H1 (cell line): ENCODE measurements around the gene PRMT1. TPM values are rescaled to one million over a fixed set of nuclear protein-coding genes. Genes with fewer than 3 reads are reported as not detected.

Source experiments
- CTCF ChIA-PET: fragments of 300-600 bp; sonication (Branson Sonifier 250); formaldehyde crosslinking; loops from one replicate; lab custom pipeline; 2021; ENCODE audit not compliant: partially characterized antibody; lab: Charles Lee
- POLR2A ChIA-PET: fragments of 300-600 bp; sonication (Branson Sonifier 250); formaldehyde crosslinking; loops from one replicate; lab custom pipeline; 2021; ENCODE audit warnings: inconsistent platforms; ENCODE audit not compliant: partially characterized antibody; lab: Charles Lee
- DNase-seq, 2 experiments: peaks; one replicate each; pipeline versions ENCODE4 v3.0.0 to v3.0.0-alpha.2; 2010 to 2022; ENCODE audit warnings: low spot score in 2 of 2, low read depth in 1 of 2, mixed read lengths in 1 of 2
- FAIRE-seq: peaks from 2 replicates; lab custom pipeline; 2011; peaks lifted over from hg19 to GRCh38; lab: Jason Lieb, UNC
- H2AFZ ChIP-seq: 2 replicates; pipeline ENCODE4 v1.8.1; 2012; ENCODE audit warnings: low read length, inconsistent platforms
- H2AK5ac ChIP-seq: 2 replicates; pipeline ENCODE4 v1.6.1; 2013; ENCODE audit warnings: low read depth, low read length
- H2BK120ac ChIP-seq: replicated peaks from 2 replicates; pipeline ENCODE3; 2013; ENCODE audit warnings: low read depth, low read length, inconsistent platforms
- H2BK12ac ChIP-seq: 2 replicates; pipeline ENCODE4 v1.6.1; 2013; ENCODE audit warnings: low read depth, low read length
- H2BK15ac ChIP-seq: 2 replicates; pipeline ENCODE4 v1.6.1; 2013; ENCODE audit warnings: low read length
- H2BK20ac ChIP-seq: 2 replicates; pipeline ENCODE4 v1.6.1; 2013; ENCODE audit warnings: low read length
- H2BK5ac ChIP-seq: 2 replicates; pipeline ENCODE4 v1.6.1; 2013; ENCODE audit warnings: low read depth, low read length
- H3K14ac ChIP-seq: 2 replicates; pipeline ENCODE4 v1.6.1; 2013; ENCODE audit warnings: inconsistent platforms; ENCODE audit not compliant: insufficient read length
- H3K18ac ChIP-seq: 2 replicates; pipeline ENCODE4 v1.6.1; 2013; ENCODE audit warnings: low read length; ENCODE audit errors: extremely low read depth
- H3K23ac ChIP-seq: 2 replicates; pipeline ENCODE4 v1.6.1; 2013; ENCODE audit warnings: inconsistent platforms; ENCODE audit not compliant: insufficient read length
- H3K23me2 ChIP-seq: 2 replicates; pipeline ENCODE4 v1.6.1; 2013; ENCODE audit warnings: low read depth, low read length
- H3K27ac ChIP-seq: 2 replicates; pipeline ENCODE4 v1.6.1; 2011; ENCODE audit warnings: low read depth, low read length, inconsistent platforms
- H3K27me3 ChIP-seq, 4 experiments: replicated peaks in 1 of 4; 1 replicate in 1 of 4; 2 replicates in 3 of 4; pipeline versions ENCODE4 v1.6.1 to v1.8.1; 2011 to 2013; ENCODE audit warnings: low read length in 3 of 4, mild to moderate bottlenecking in 3 of 4, inconsistent platforms in 2 of 4, mixed read lengths in 2 of 4, moderate library complexity in 1 of 4; ENCODE audit not compliant: control insufficient read depth in 3 of 4, insufficient read depth in 3 of 4; ENCODE audit errors: extremely low read depth in 1 of 4
- H3K36me3 ChIP-seq, 4 experiments: 2 replicates each; pipeline versions ENCODE4 v1.6.1 to v1.8.1; 2011 to 2013; ENCODE audit warnings: mild to moderate bottlenecking in 4 of 4, low read length in 3 of 4, moderate library complexity in 2 of 4, control low read depth in 1 of 4, inconsistent platforms in 1 of 4; ENCODE audit not compliant: insufficient read depth in 4 of 4, control insufficient read depth in 2 of 4
- H3K4ac ChIP-seq: replicated peaks from 2 replicates; pipeline ENCODE3; 2013; ENCODE audit warnings: low read length, low read depth, mixed read lengths, inconsistent platforms; ENCODE audit not compliant: insufficient read length
- H3K4me1 ChIP-seq, 4 experiments: replicated peaks in 1 of 4; 1 replicate in 1 of 4; 2 replicates in 3 of 4; pipeline versions ENCODE4 v1.6.1 to v1.8.1; 2011 to 2013; ENCODE audit warnings: low read length in 3 of 4, inconsistent platforms in 2 of 4, mixed read lengths in 1 of 4; ENCODE audit not compliant: insufficient read depth in 4 of 4, control insufficient read depth in 3 of 4
- H3K4me2 ChIP-seq, 2 experiments: 2 replicates each; pipeline versions ENCODE4 v1.6.1 to v1.8.1; 2011 to 2013; ENCODE audit warnings: low read depth in 2 of 2, low read length in 2 of 2, control low read depth in 1 of 2, inconsistent platforms in 1 of 2, mild to moderate bottlenecking in 1 of 2; ENCODE audit not compliant: insufficient read depth in 1 of 2
- H3K4me3 ChIP-seq, 4 experiments: fragments of 200-600, 300-600 bp in 1 of 4; sonication (generic), shearing (Covaris generic), sonication (Bioruptor Twin) in 1 of 4; 2 replicates each; pipeline versions ENCODE4 v1.5.1 to v1.8.1; 2011 to 2016; ENCODE audit warnings: low read length in 4 of 4, low read depth in 3 of 4, control low read depth in 2 of 4, inconsistent platforms in 2 of 4, mild to moderate bottlenecking in 2 of 4, mixed read lengths in 1 of 4, moderate library complexity in 1 of 4; ENCODE audit not compliant: insufficient read depth in 2 of 4; ENCODE audit errors: extremely low read depth in 1 of 4
- H3K56ac ChIP-seq: replicated peaks from 2 replicates; pipeline ENCODE3; 2013; ENCODE audit warnings: low read depth, mild to moderate bottlenecking, mixed read lengths, low read length, inconsistent platforms; ENCODE audit not compliant: insufficient read length
- H3K79me1 ChIP-seq: 2 replicates; pipeline ENCODE4 v1.6.1; 2013; ENCODE audit warnings: low read depth, low read length, control low read depth
- H3K79me2 ChIP-seq, 2 experiments: 2 replicates each; pipeline versions ENCODE4 v1.6.1 to v1.8.1; 2012 to 2013; ENCODE audit warnings: low read length in 2 of 2, mild to moderate bottlenecking in 2 of 2, inconsistent platforms in 1 of 2; ENCODE audit not compliant: insufficient read depth in 2 of 2, control insufficient read depth in 1 of 2
- H3K9ac ChIP-seq, 4 experiments: replicated peaks in 1 of 4; 1 replicate in 1 of 4; 2 replicates in 3 of 4; pipeline versions ENCODE4 v1.6.1 to v1.8.1; 2011 to 2013; ENCODE audit warnings: low read depth in 3 of 4, low read length in 3 of 4, control low read depth in 2 of 4, mild to moderate bottlenecking in 2 of 4, moderate library complexity in 2 of 4, inconsistent platforms in 1 of 4; ENCODE audit errors: extremely low read depth in 1 of 4
- H3K9me3 ChIP-seq, 2 experiments: 2 replicates each; pipeline versions ENCODE4 v1.6.1 to v1.8.1; 2012 to 2013; ENCODE audit warnings: mild to moderate bottlenecking in 2 of 2, moderate library complexity in 2 of 2, control low read depth in 1 of 2, inconsistent platforms in 1 of 2, low read depth in 1 of 2, low read length in 1 of 2, mixed read lengths in 1 of 2; ENCODE audit not compliant: insufficient read depth in 2 of 2
- H4K20me1 ChIP-seq, 2 experiments: replicated peaks in 1 of 2; 2 replicates each; pipeline versions ENCODE3 to v1.8.1; 2011 to 2013; ENCODE audit warnings: inconsistent platforms in 2 of 2, low read length in 2 of 2, mild to moderate bottlenecking in 1 of 2; ENCODE audit not compliant: insufficient read depth in 2 of 2, control insufficient read depth in 1 of 2
- H4K5ac ChIP-seq: 2 replicates; pipeline ENCODE4 v1.6.1; 2013; ENCODE audit warnings: low read length, low read depth, mixed read lengths, inconsistent platforms; ENCODE audit not compliant: insufficient read length
- H4K8ac ChIP-seq: 2 replicates; pipeline ENCODE4 v1.8.0; 2013; ENCODE audit warnings: mild to moderate bottlenecking, moderate library complexity, low read length, inconsistent platforms; ENCODE audit not compliant: insufficient read depth; ENCODE audit errors: extremely low read depth
- H4K91ac ChIP-seq: replicated peaks from 2 replicates; pipeline ENCODE3; 2013; ENCODE audit warnings: low read length, mixed read lengths, inconsistent platforms; ENCODE audit not compliant: insufficient read length
- BACH1 ChIP-seq: IDR thresholded peaks from 2 replicates; pipeline ENCODE4 v1.6.1; 2012; ENCODE audit warnings: low read length, improper control_type of control experiment
- EP300 ChIP-seq, 2 experiments: IDR thresholded peaks; 1 replicate in 1 of 2; 2 replicates in 1 of 2; pipeline ENCODE4 v1.6.1; 2011 to 2012; ENCODE audit warnings: low read depth in 2 of 2, low read length in 2 of 2, mild to moderate bottlenecking in 2 of 2, borderline replicate concordance in 1 of 2, inconsistent platforms in 1 of 2, moderate library complexity in 1 of 2
- POLR2A ChIP-seq, 2 experiments: IDR thresholded peaks; 1 replicate in 1 of 2; 2 replicates in 1 of 2; pipeline ENCODE4 v1.6.1; 2011; ENCODE audit warnings: low read depth in 2 of 2, low read length in 2 of 2, mild to moderate bottlenecking in 2 of 2; ENCODE audit errors: control extremely low read depth in 1 of 2
- POLR2AphosphoS5 ChIP-seq: IDR thresholded peaks from 2 replicates; pipeline ENCODE4 v1.6.1; 2011; ENCODE audit warnings: low read depth, low read length
- POU5F1 ChIP-seq: IDR thresholded peaks from 2 replicates; pipeline ENCODE4 v1.6.1; 2011; ENCODE audit warnings: low read depth, mild to moderate bottlenecking, low read length, moderate library complexity
- RFX5 ChIP-seq: IDR thresholded peaks from 2 replicates; pipeline ENCODE4 v1.6.1; 2011; ENCODE audit warnings: low read depth, low read length, improper control_type of control experiment, borderline replicate concordance
- SP4 ChIP-seq: IDR thresholded peaks from 2 replicates; pipeline ENCODE4 v1.6.1; 2012; ENCODE audit warnings: low read length, inconsistent platforms
- TBP ChIP-seq: IDR thresholded peaks from 2 replicates; pipeline ENCODE4 v1.6.1; 2011; ENCODE audit warnings: low read depth, low read length, improper control_type of control experiment
- WGBS, 2 experiments: shearing (Covaris generic) in 1 of 2; methylation state at CpG; one replicate each; pipeline versions ENCODE4 v1.1.6 to v1.1.7; 2013 to 2015; ENCODE audit warnings: low lambda C conversion rate in 2 of 2, mixed read lengths in 2 of 2, inconsistent platforms in 1 of 2, low coverage in 1 of 2, missing lambda C conversion rate in 1 of 2; ENCODE audit not compliant: insufficient replicate concordance in 2 of 2, insufficient coverage in 1 of 2, insufficient read length in 1 of 2; ENCODE audit errors: extremely low coverage in 1 of 2, missing lambda C conversion rate in 1 of 2; 5-methylcytosine and 5-hydroxymethylcytosine counted together
- polyA plus RNA-seq, 7 experiments: library from polyadenylated mRNA; depleted of rRNA in 3 of 7; stranded (reverse) in 5 of 7; unstranded in 2 of 7; fragments of >200 nt in 5 of 7; fragments of 200-250 nt in 2 of 7; gene quantifications; 1 replicate in 5 of 7; 2 replicates in 1 of 7; 4 replicates in 1 of 7; pipeline versions ENCODE4 v1.2.1 to v1.2.3, GENCODE V29; 2011 to 2013; ENCODE audit warnings: missing spikeins in 2 of 7, mixed read lengths in 2 of 7
- total RNA-seq: library from RNA; stranded (reverse); fragmentation: NEBNext Ultra II Directional; extraction: Animal tissue kit (Norgen Biotek cat#: 25700); gene quantifications from 2 replicates; pipeline ENCODE4 v1.2.1, GENCODE V29; 2021

Gene PRMT1
- total and polyA plus RNA-seq, 2 of the 8 experiments (the other 6 are each of a cell fraction or from before 2014, with no cell fraction given), result 561 to 1,215 TPM

DNA sequence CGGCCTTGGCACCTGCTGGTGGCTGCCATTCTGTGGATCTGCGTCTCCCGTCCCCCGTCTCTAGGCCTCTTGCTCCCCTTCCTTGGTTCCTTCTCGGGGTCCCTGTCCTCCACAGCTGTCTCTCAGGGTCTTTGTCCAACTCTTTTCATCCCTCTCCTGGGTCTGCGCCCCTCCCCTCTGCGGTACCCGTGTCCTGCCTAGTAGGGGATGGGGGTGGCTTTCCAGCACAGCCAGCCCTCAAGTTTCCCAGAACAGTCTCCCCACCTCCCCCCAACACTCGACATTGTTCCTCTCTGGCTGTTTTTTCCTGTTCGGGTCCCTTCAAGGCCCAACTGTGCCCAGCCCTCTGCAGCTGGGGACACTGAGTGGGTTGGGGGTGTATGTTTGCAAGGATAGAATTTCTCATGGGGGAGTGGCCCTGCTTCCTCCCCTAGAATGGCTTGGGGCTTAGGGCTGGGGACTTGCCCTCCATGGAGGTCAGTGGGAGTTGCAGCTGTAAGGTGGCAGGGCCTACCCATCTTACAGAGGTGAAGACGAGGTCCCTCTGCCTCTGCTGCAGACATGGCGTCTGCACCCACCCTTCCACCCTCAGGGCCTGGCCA is 11.6 kb downstream of the PRMT1 start:
- no peak overlapping the region for H2BK12ac ChIP-seq
- TF ChIP-seq SP4, result no peak
- TF ChIP-seq POU5F1, result no peak
- TF ChIP-seq EP300 (IDR thresholded peaks at IDR 0.05; ENCODE audit: borderline replicate concordance in 1 of 2, low read depth in 2 of 2, low read length in 2 of 2), result no peak
- TF ChIP-seq RFX5, result no peak
- TF ChIP-seq POLR2AphosphoS5, result peak; percentile 63; the same call in 1 of the 2 replicates
- TF ChIP-seq BACH1, result no peak
- TF ChIP-seq TBP, result no peak
- peak in 1 of 2 experiments; percentile 69; a peak in 1 of 3 replicates for TF ChIP-seq POLR2A (IDR thresholded peaks at IDR 0.05; ENCODE audit: control extremely low read depth in 1 of 2, low read depth in 2 of 2, low read length in 2 of 2)
- TF ChIP-seq, all 59 proteins: peak for 2
- WGBS, 2 experiments, result 82% methylated on average over 11 of the region's 12 CpGs; no CpG with 5 or more reads in 1 of the 2 experiments
- POLR2A ChIA-PET, result interaction anchor here (0.6 to 12.2 kb wide), 20 partner anchors 10 to 274 kb away, joined by 3 to 168 read pairs (median 4); partner anchors contain the start of genes BCL2L12, FUZ, IRF3 and PRMT1
- peaks cover 18 to 37% of the 10 kb centered on the region in 2 experiments for H4K20me1 ChIP-seq
- no peak overlapping the region for H3K4ac ChIP-seq
- H3K4me1 ChIP-seq, result peaks cover 0 to 25% (median 15%) of the 10 kb centered on the region in 4 experiments; a peak in 6 of 7 replicates
- H3K56ac ChIP-seq, result no peak overlapping the region
- H2BK5ac ChIP-seq, result peak overlapping the region; percentile 18; the same call in 1 of the 2 replicates
- no peak overlapping the region for H2BK120ac ChIP-seq
- CTCF ChIA-PET, result interaction anchor here (0.8 to 2.2 kb wide), 10 partner anchors 9 to 191 kb away, joined by 3 to 11 read pairs (median 4); no protein-coding TSS in a partner anchor
- no peak overlapping the region for H3K9ac ChIP-seq
- H3K23me2 ChIP-seq, result peaks cover 20% of the 10 kb centered on the region
- H3K9me3 ChIP-seq, result no peaks in the 10 kb centered on the region
- no peak overlapping the region for H3K27ac ChIP-seq
- H3K36me3 ChIP-seq, result peaks cover 18 to 43% (median 32%) of the 10 kb centered on the region in 4 experiments
- peaks cover 10% of the 10 kb centered on the region; the same call in 1 of the 2 replicates for H3K79me1 ChIP-seq
- H2AK5ac ChIP-seq, result peak overlapping the region; percentile 60; the same call in 1 of the 2 replicates
- 0 out of 2 replicates have a peak overlapping the region, but pooled peaks have one; percentile 46 for H2BK15ac ChIP-seq
- H2AFZ ChIP-seq, result no peak overlapping the region
- H4K8ac ChIP-seq, result peak overlapping the region; percentile 7; the same call in 1 of the 2 replicates
- H4K5ac ChIP-seq, result no peak overlapping the region
- no peak overlapping the region for H3K14ac ChIP-seq
- no peaks in the 10 kb centered on the region for H3K27me3 ChIP-seq
- peaks cover 0 to 14% of the 10 kb centered on the region in 2 experiments; a peak in 1 of 4 replicates for H3K79me2 ChIP-seq
- H4K91ac ChIP-seq, result no peak overlapping the region
- H3K18ac ChIP-seq, result peak overlapping the region; percentile 71
- H2BK20ac ChIP-seq, result no peak overlapping the region
- H3K4me2 ChIP-seq, result peak overlapping the region; percentile 93 to 99
- H3K4me3 ChIP-seq, result peak overlapping the region in 2 of 4 experiments; percentile 2 to 94; a peak in 4 of 8 replicates
- H3K23ac ChIP-seq, result no peak overlapping the region
- DNase-seq, result peak in 1 of 2 experiments; percentile 76
- FAIRE-seq, result no peak
